ENCODE results near the gene PCNX3. TPM values are rescaled to one million over a fixed set of nuclear protein-coding genes. Genes with fewer than 3 reads are reported as not detected.

The PCNX3 gene
- total and polyA plus RNA-seq, 2 donors (not counting 3 experiments of a cell fraction or from before 2014, with no cell fraction given): 42.6 to 53.9 TPM

DNA sequence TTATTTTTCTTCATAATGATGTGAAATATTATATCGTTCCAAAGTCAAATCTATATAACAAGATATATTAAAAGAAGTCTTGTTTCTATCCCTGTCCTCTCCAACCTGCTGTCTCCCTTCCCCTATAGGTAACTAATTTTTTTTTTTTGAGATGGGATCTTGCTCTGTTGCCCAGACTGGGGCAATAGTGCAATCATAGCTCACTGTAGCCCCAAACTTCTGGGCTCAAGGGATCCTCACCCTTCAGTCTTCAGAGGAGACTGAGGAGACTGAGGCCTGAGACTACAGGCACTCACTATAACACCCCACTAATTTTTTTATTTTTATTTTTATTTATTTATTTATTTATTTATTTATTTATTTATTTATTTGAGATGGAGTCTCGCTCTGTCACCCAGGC, 57.4 kb downstream of the PCNX3 start:
- TF ChIP-seq POLR2A (IDR thresholded peaks at IDR 0.05; ENCODE audit: low read depth, low read length) (no peak), FOS (IDR thresholded peaks at IDR 0.05; ENCODE audit: borderline replicate concordance, insufficient read depth, low read length) (no peak), EZH2 (IDR thresholded peaks at IDR 0.05; ENCODE audit: borderline replicate concordance, low read depth, low read length, severe bottlenecking) (no peak), MYC (IDR thresholded peaks at IDR 0.05; ENCODE audit: low read depth, low read length) (no peak), POLR2AphosphoS5 (IDR thresholded peaks at IDR 0.05; ENCODE audit: insufficient read depth, low read depth, low read length) (no peak), JUN (IDR thresholded peaks at IDR 0.05; ENCODE audit: borderline replicate concordance, insufficient read depth, insufficient read length, low read depth) (no peak), GATA2 (IDR thresholded peaks at IDR 0.05; ENCODE audit: insufficient read depth, insufficient read length, low read depth, low read length) (no peak)
- TF ChIP-seq, protein P1, sequence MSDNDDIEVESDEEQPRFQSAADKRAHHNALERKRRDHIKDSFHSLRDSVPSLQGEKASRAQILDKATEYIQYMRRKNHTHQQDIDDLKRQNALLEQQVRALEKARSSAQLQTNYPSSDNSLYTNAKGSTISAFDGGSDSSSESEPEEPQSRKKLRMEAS (IDR thresholded peaks at IDR 0.05; ENCODE audit: insufficient read depth, insufficient read length): no peak
- TF ChIP-seq, protein P2, sequence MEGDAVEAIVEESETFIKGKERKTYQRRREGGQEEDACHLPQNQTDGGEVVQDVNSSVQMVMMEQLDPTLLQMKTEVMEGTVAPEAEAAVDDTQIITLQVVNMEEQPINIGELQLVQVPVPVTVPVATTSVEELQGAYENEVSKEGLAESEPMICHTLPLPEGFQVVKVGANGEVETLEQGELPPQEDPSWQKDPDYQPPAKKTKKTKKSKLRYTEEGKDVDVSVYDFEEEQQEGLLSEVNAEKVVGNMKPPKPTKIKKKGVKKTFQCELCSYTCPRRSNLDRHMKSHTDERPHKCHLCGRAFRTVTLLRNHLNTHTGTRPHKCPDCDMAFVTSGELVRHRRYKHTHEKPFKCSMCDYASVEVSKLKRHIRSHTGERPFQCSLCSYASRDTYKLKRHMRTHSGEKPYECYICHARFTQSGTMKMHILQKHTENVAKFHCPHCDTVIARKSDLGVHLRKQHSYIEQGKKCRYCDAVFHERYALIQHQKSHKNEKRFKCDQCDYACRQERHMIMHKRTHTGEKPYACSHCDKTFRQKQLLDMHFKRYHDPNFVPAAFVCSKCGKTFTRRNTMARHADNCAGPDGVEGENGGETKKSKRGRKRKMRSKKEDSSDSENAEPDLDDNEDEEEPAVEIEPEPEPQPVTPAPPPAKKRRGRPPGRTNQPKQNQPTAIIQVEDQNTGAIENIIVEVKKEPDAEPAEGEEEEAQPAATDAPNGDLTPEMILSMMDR (IDR thresholded peaks at IDR 0.05; ENCODE audit: extremely low read depth in 1 of 2, insufficient read depth in 1 of 2, low read depth in 1 of 2, low read length in 2 of 2): no peak
- dilution Hi-C loops (cut with MboI; ENCODE audit: extremely low pct_ligation_motif_present, low sequenced_read_pairs) (no loop called here), intact Hi-C loops (cut with micrococcal nuclease) (no loop called here)
- H3K4me2 ChIP-seq (ENCODE audit: insufficient read depth, low read length): no peak overlapping the region
- no peaks in the 10 kb centered on the region for H3K9me3 ChIP-seq (replicated peaks; ENCODE audit: control insufficient read depth, insufficient read depth, low read length)
- DNase-seq (ENCODE audit: low read depth, low spot score) (no peak), FAIRE-seq (no peak)
- H3K9me1 ChIP-seq (replicated peaks; ENCODE audit: control insufficient read depth, extremely low read depth, insufficient read depth, low read length): no peaks in the 10 kb centered on the region
- no peaks in the 10 kb centered on the region for H3K36me3 ChIP-seq (ENCODE audit: control insufficient read depth in 2 of 2, extremely low read depth in 1 of 2, insufficient read depth in 2 of 2, low read length in 2 of 2)
- H3K27me3 ChIP-seq (ENCODE audit: control insufficient read depth in 2 of 2, insufficient read depth in 2 of 2, low read length in 2 of 2): no peaks in the 10 kb centered on the region
- BruUV-seq (replicated peaks): no TSS peak
- H3K27ac ChIP-seq (ENCODE audit: insufficient read depth, low read depth, low read length): no peak overlapping the region
- no peak overlapping the region for H3K4me3 ChIP-seq (replicated peaks in 1 of 3; ENCODE audit: insufficient read depth in 1 of 3, low read depth in 1 of 3, low read length in 3 of 3)
- no peaks in the 10 kb centered on the region for H3K4me1 ChIP-seq (ENCODE audit: control insufficient read depth, extremely low read depth, insufficient read depth, low read length)
- H2AFZ ChIP-seq (ENCODE audit: low read depth, low read length): no peak overlapping the region
- no peak overlapping the region for H3K9ac ChIP-seq (replicated peaks; ENCODE audit: extremely low read depth, insufficient read depth, low read length)
- no peaks in the 10 kb centered on the region for H3K79me2 ChIP-seq (ENCODE audit: control insufficient read depth, insufficient read depth, low read length)
- no peaks in the 10 kb centered on the region for H4K20me1 ChIP-seq (replicated peaks; ENCODE audit: control insufficient read depth, extremely low read depth, insufficient read depth, low read length)
- POLR2A ChIA-PET: no interaction called here
- CTCF ChIA-PET: interaction anchor here (1.0 kb wide), 1 partner anchor 20 kb away, joined by 3 read pairs; no protein-coding TSS in a partner anchor
